22Rv1 (cell line): Measurements from ENCODE around the gene CEP104.

Source experiments
- H3K27ac ChIP-seq: fragments of 450-650 bp; 2 replicates; pipeline ENCODE4 v1.5.1; 2017
- CTCF ChIP-seq: fragments of 450-650 bp; IDR thresholded peaks from 2 replicates; pipeline ENCODE4 v1.5.1; 2017; ENCODE audit warnings: mild to moderate bottlenecking
- ZFX ChIP-seq: fragments of 450-650 bp; IDR thresholded peaks from 2 replicates; pipeline ENCODE4 v1.6.1; 2017; ENCODE audit warnings: antibody characterized with exemption, borderline replicate concordance

The CEP104 gene

GRCh38 chr1:3827813-3828307 is 29.2 kb downstream of the CEP104 start:
- H3K27ac ChIP-seq: no peak overlapping the region
- no peak for TF ChIP-seq CTCF
- no peak for TF ChIP-seq ZFX

- TF ChIP-seq ZFX (no peak), CTCF (no peak)
These were observed 31.7 kb downstream of the CEP104 start for GRCh38 chr1:3825356-3825755.

DNA sequence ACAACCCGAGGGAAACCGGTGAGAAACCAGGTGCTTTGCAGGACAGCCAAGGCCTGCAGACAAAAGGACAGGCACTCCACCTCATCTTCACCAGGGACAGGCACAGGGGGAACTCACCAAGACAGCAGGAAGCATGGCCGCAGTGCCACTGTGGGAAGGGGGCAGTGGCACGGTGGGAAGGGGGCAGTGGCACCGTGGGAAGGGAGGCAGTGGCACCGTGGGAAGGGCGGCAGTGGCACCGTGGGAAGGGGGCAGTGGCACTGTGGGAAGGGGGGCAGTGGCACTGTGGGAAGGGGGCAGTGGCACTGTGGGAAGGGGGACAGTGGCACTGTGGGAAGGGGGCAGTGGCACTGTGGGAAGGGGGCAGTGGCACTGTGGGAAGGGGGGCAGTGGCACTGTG is 32.4 kb downstream of the CEP104 start:
- no peak overlapping the region for H3K27ac ChIP-seq
- no peak for TF ChIP-seq ZFX
- no peak for TF ChIP-seq CTCF

More at GRCh38 chr1:3825356-3825755, 31.7 kb downstream of the CEP104 start:
- H3K27ac ChIP-seq: no peak overlapping the region

GRCh38 chr1:3822421-3822820 is 34.6 kb downstream of the CEP104 start:
- TF ChIP-seq CTCF (no peak), ZFX (no peak)
- no peak overlapping the region for H3K27ac ChIP-seq

GRCh38 chr1:3821908-3822307 is 35.1 kb downstream of the CEP104 start:
- no peak overlapping the region for H3K27ac ChIP-seq
- TF ChIP-seq ZFX: no peak
- TF ChIP-seq CTCF: no peak

GRCh38 chr1:3821447-3821846 is 35.6 kb downstream of the CEP104 start:
- no peak for TF ChIP-seq ZFX
- no peak for TF ChIP-seq CTCF
- H3K27ac ChIP-seq: no peak overlapping the region

GRCh38 chr1:3821004-3821403 is 36.0 kb downstream of the CEP104 start:
- H3K27ac ChIP-seq: no peak overlapping the region
- TF ChIP-seq CTCF: no peak
